Measurements from ENCODE around the gene ZFP62.

The ZFP62 gene

DNA sequence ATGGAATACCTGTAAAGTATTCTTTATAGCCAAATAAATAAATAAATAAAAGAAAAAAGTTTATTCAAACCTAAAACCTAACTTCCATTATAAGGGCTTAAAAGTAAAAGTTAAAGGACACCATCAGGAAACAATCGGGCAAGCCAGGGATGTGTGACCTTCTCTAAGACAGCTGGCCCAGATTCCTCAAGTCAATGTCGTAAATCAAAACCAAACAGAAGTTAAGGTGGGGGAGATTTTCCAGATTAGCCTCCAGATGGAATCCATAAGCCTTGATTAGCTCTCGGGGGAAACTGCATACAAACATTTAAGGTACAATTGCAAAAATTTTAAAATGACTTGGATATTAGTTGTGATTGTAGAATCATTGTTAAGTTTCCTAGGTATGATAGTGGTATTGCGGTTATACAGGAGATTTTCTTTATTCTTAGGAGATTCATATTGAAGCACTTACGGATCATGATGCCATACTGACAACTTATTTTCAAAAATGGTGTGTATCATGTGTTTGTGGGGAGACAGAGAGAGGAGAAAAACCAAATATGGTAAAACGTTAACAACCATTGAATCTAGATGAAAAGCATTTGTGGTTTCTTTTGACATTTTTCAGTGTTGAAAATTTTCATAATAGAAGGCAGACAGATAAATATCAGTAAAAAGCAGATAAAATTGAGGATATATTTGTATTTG, 37.0 kb downstream of the ZFP62 start:
- TF ChIP-seq ZBTB7A (IDR thresholded peaks at IDR 0.05; ENCODE audit: low read depth): no peak
- TF ChIP-seq RAD21 (IDR thresholded peaks at IDR 0.05; ENCODE audit: low read depth): no peak
- TF ChIP-seq TEAD4 (IDR thresholded peaks at IDR 0.05): no peak
- no peak for TF ChIP-seq EP300 (IDR thresholded peaks at IDR 0.05; ENCODE audit: borderline replicate concordance)
- no peak for TF ChIP-seq TCF12 (IDR thresholded peaks at IDR 0.05; ENCODE audit: low read depth)
- TF ChIP-seq, protein P1, sequence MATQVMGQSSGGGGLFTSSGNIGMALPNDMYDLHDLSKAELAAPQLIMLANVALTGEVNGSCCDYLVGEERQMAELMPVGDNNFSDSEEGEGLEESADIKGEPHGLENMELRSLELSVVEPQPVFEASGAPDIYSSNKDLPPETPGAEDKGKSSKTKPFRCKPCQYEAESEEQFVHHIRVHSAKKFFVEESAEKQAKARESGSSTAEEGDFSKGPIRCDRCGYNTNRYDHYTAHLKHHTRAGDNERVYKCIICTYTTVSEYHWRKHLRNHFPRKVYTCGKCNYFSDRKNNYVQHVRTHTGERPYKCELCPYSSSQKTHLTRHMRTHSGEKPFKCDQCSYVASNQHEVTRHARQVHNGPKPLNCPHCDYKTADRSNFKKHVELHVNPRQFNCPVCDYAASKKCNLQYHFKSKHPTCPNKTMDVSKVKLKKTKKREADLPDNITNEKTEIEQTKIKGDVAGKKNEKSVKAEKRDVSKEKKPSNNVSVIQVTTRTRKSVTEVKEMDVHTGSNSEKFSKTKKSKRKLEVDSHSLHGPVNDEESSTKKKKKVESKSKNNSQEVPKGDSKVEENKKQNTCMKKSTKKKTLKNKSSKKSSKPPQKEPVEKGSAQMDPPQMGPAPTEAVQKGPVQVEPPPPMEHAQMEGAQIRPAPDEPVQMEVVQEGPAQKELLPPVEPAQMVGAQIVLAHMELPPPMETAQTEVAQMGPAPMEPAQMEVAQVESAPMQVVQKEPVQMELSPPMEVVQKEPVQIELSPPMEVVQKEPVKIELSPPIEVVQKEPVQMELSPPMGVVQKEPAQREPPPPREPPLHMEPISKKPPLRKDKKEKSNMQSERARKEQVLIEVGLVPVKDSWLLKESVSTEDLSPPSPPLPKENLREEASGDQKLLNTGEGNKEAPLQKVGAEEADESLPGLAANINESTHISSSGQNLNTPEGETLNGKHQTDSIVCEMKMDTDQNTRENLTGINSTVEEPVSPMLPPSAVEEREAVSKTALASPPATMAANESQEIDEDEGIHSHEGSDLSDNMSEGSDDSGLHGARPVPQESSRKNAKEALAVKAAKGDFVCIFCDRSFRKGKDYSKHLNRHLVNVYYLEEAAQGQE (IDR thresholded peaks at IDR 0.05; ENCODE audit: low read depth): no peak
- TF ChIP-seq FOXM1 (IDR thresholded peaks at IDR 0.05; ENCODE audit: borderline replicate concordance, low read depth): no peak
- no peak for TF ChIP-seq EGR1 (IDR thresholded peaks at IDR 0.05)
- no peak for TF ChIP-seq CREB1 (IDR thresholded peaks at IDR 0.05; ENCODE audit: low read depth)
- no peak for TF ChIP-seq NFIC (IDR thresholded peaks at IDR 0.05)
- TF ChIP-seq, protein P2, sequence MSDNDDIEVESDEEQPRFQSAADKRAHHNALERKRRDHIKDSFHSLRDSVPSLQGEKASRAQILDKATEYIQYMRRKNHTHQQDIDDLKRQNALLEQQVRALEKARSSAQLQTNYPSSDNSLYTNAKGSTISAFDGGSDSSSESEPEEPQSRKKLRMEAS (IDR thresholded peaks at IDR 0.05): no peak
- no peak for TF ChIP-seq TAF1 (IDR thresholded peaks at IDR 0.05; ENCODE audit: low read depth)
- TF ChIP-seq YY1 (IDR thresholded peaks at IDR 0.05; ENCODE audit: low read depth): no peak
- no peak for TF ChIP-seq CEBPB (IDR thresholded peaks at IDR 0.05)
- no peak for TF ChIP-seq USF1 (IDR thresholded peaks at IDR 0.05)

- TF ChIP-seq ZBTB7A (IDR thresholded peaks at IDR 0.05; ENCODE audit: low read depth) (no peak), RAD21 (IDR thresholded peaks at IDR 0.05; ENCODE audit: low read depth) (no peak), TCF12 (IDR thresholded peaks at IDR 0.05; ENCODE audit: low read depth) (no peak), FOXM1 (IDR thresholded peaks at IDR 0.05; ENCODE audit: borderline replicate concordance, low read depth) (no peak), EP300 (IDR thresholded peaks at IDR 0.05; ENCODE audit: borderline replicate concordance) (no peak), CEBPB (IDR thresholded peaks at IDR 0.05) (no peak), YY1 (IDR thresholded peaks at IDR 0.05; ENCODE audit: low read depth) (no peak), CREB1 (IDR thresholded peaks at IDR 0.05; ENCODE audit: low read depth) (no peak), TAF1 (IDR thresholded peaks at IDR 0.05; ENCODE audit: low read depth) (no peak), NFIC (IDR thresholded peaks at IDR 0.05) (no peak), TEAD4 (IDR thresholded peaks at IDR 0.05) (no peak), EGR1 (IDR thresholded peaks at IDR 0.05) (no peak), USF1 (IDR thresholded peaks at IDR 0.05) (no peak)
- TF ChIP-seq, protein P2 (IDR thresholded peaks at IDR 0.05): no peak
- TF ChIP-seq, protein P1 (IDR thresholded peaks at IDR 0.05; ENCODE audit: low read depth): no peak
Measured at GRCh38 chr5:180823346-180823745, 37.7 kb downstream of the ZFP62 start.

DNA sequence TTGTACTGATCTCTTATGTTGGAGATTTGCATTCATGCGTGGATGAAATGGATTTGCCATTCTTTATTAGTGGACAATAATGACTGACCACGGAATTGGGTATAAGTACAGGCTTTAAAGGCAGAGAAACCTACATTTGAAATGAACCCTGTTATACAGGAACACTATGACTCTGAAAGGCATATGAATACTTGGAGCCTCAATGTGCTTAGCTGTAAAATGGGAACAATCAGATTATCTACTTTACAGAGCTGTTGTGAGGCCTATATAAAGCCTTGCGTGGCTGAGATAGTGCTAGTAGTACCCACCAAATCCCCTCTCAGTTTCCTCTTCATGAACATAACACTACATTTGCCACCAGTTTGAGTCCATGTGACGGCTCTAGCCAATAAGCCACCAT, 39.5 kb downstream of the ZFP62 start:
- TF ChIP-seq, protein P2 (IDR thresholded peaks at IDR 0.05): no peak
- no peak for TF ChIP-seq EGR1 (IDR thresholded peaks at IDR 0.05)

DNA sequence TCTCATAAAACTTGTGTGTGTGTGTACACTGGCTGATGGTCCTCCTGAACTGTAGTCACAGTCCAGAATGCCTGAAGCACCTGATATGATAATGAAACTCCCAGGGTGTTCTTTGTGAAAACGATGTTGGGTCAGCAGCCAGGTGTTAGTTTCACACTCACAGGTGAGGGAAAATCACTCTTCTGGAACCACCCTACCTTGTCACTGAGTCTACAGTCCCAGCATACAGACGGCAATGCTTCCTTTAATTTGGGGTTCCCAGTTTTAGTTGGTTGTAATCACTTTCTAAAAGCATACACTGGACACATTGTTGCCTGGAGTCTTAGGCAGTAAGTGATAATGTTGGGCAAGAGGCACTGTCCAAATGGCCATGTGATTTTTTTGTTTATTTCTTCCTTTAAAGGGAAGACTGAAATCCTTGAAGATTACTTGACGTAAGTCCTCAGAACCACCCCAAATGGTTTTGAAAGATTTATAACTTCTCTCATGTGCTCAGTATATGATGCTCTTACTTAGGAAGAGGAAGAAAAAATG, 40.2 kb downstream of the ZFP62 start:
- no peak for TF ChIP-seq CEBPB (IDR thresholded peaks at IDR 0.05)
- TF ChIP-seq FOXM1 (IDR thresholded peaks at IDR 0.05; ENCODE audit: borderline replicate concordance, low read depth): no peak
- TF ChIP-seq, protein P1 (IDR thresholded peaks at IDR 0.05; ENCODE audit: low read depth): no peak
- no peak for TF ChIP-seq TAF1 (IDR thresholded peaks at IDR 0.05; ENCODE audit: low read depth)
- no peak for TF ChIP-seq NFIC (IDR thresholded peaks at IDR 0.05)
- no peak for TF ChIP-seq USF1 (IDR thresholded peaks at IDR 0.05)
- no peak for TF ChIP-seq CREB1 (IDR thresholded peaks at IDR 0.05; ENCODE audit: low read depth)
- TF ChIP-seq, protein P2 (IDR thresholded peaks at IDR 0.05): no peak
- TF ChIP-seq EP300 (IDR thresholded peaks at IDR 0.05; ENCODE audit: borderline replicate concordance): no peak
- TF ChIP-seq TEAD4 (IDR thresholded peaks at IDR 0.05): no peak
